Osteocyte (in vitro differentiated cells): ENCODE measurements around the gene CAPRIN2. TPM values are rescaled to one million over a fixed set of nuclear protein-coding genes. Genes with fewer than 3 reads are reported as not detected.

Experiments used
- DNase-seq: peaks from one replicate; pipeline ENCODE4 v3.0.0; 2021; ENCODE audit warnings: mixed read lengths; ENCODE audit not compliant: unreplicated experiment; ENCODE audit errors: extremely low spot score
- H3K27ac Mint-ChIP-seq: one replicate; pipeline ENCODE4 v1.8.0; 2021; ENCODE audit warnings: mild to moderate bottlenecking, mixed read lengths; ENCODE audit not compliant: unreplicated experiment
- H3K27me3 Mint-ChIP-seq: one replicate; pipeline ENCODE4 v1.8.0; 2021; ENCODE audit warnings: mixed read lengths; ENCODE audit not compliant: unreplicated experiment
- H3K36me3 Mint-ChIP-seq: one replicate; pipeline ENCODE4 v1.8.0; 2021; ENCODE audit warnings: mixed read lengths; ENCODE audit not compliant: unreplicated experiment
- H3K4me1 Mint-ChIP-seq: one replicate; pipeline ENCODE4 v1.8.0; 2021; ENCODE audit warnings: mixed read lengths; ENCODE audit not compliant: unreplicated experiment
- H3K4me3 Mint-ChIP-seq: one replicate; pipeline ENCODE4 v1.8.0; 2021; ENCODE audit warnings: mild to moderate bottlenecking, moderate library complexity, mixed read lengths; ENCODE audit not compliant: unreplicated experiment
- H3K9me3 Mint-ChIP-seq: one replicate; pipeline ENCODE4 v1.8.0; 2021; ENCODE audit warnings: mixed read lengths; ENCODE audit not compliant: unreplicated experiment
- CTCF ChIP-seq: fragments of 200-600 bp; sonication (generic); IDR thresholded peaks from 2 replicates; pipeline ENCODE4 v1.5.0; 2021; ENCODE audit warnings: antibody characterized with exemption, mild to moderate bottlenecking, moderate library complexity
- total RNA-seq: library from RNA; stranded (reverse); gene quantifications from 2 replicates; pipeline ENCODE4 v1.2.1, GENCODE V29; 2021

CAPRIN2 gene
- total RNA-seq, 1 donor from 2014 or later, result 35.8 TPM

- no peak for TF ChIP-seq CTCF
- H3K4me3 Mint-ChIP-seq, result no peak overlapping the region
- peaks cover 15% of the 10 kb centered on the region for H3K9me3 Mint-ChIP-seq
- H3K27me3 Mint-ChIP-seq, result no peaks in the 10 kb centered on the region
- H3K36me3 Mint-ChIP-seq, result peaks cover 6% of the 10 kb centered on the region
- no peaks in the 10 kb centered on the region for H3K4me1 Mint-ChIP-seq
- no peak for DNase-seq
- no peak overlapping the region for H3K27ac Mint-ChIP-seq
Measured at GRCh38 chr12:30782316-30783173, 27.8 kb upstream of the CAPRIN2 start.

GRCh38 chr12:30779578-30779977 lies 24.8 kb upstream of the CAPRIN2 start:
- H3K9me3 Mint-ChIP-seq, result peaks cover 6% of the 10 kb centered on the region

GRCh38 chr12:30779178-30779577 lies 24.4 kb upstream of the CAPRIN2 start:
- H3K27me3 Mint-ChIP-seq, result no peaks in the 10 kb centered on the region
- H3K4me3 Mint-ChIP-seq, result no peak overlapping the region
- no peak overlapping the region for H3K27ac Mint-ChIP-seq
- H3K9me3 Mint-ChIP-seq, result peaks cover 2% of the 10 kb centered on the region
- H3K36me3 Mint-ChIP-seq, result peaks cover 2% of the 10 kb centered on the region
- no peak for TF ChIP-seq CTCF
- no peaks in the 10 kb centered on the region for H3K4me1 Mint-ChIP-seq
- no peak for DNase-seq

More at GRCh38 chr12:30779578-30779977, 24.8 kb upstream of the CAPRIN2 start:
- Mint-ChIP-seq H3K4me1 (no peaks in the 10 kb centered on the region), H3K27ac (no peak overlapping the region), H3K27me3 (no peaks in the 10 kb centered on the region), H3K4me3 (no peak overlapping the region), H3K36me3 (peaks cover 6% of the 10 kb centered on the region)
- no peak for TF ChIP-seq CTCF
- DNase-seq, result no peak

- H3K4me1 Mint-ChIP-seq, result no peaks in the 10 kb centered on the region
- TF ChIP-seq CTCF, result no peak
- no peak overlapping the region for H3K27ac Mint-ChIP-seq
- H3K36me3 Mint-ChIP-seq, result peaks cover 2% of the 10 kb centered on the region
- H3K27me3 Mint-ChIP-seq, result peaks cover 8% of the 10 kb centered on the region
- no peak overlapping the region for H3K4me3 Mint-ChIP-seq
- DNase-seq, result no peak
- no peaks in the 10 kb centered on the region for H3K9me3 Mint-ChIP-seq
Measured at GRCh38 chr12:30774599-30774998, 19.8 kb upstream of the CAPRIN2 start.

- Mint-ChIP-seq H3K4me1 (no peaks in the 10 kb centered on the region), H3K27ac (no peak overlapping the region), H3K4me3 (no peak overlapping the region), H3K9me3 (no peaks in the 10 kb centered on the region), H3K27me3 (peaks cover 21% of the 10 kb centered on the region), H3K36me3 (no peaks in the 10 kb centered on the region)
- no peak for TF ChIP-seq CTCF
- no peak for DNase-seq
Measured at GRCh38 chr12:30769802-30770201, 15.1 kb upstream of the CAPRIN2 start.
